Stimulated activated CD4-positive, alpha-beta T cell treated with anti-CD3 and anti-CD28 coated beads, Interleukin-15, amount 100 ng/mL, for 48 hours (primary cell): Measurements from ENCODE around the gene SLC27A2.
"Not testable (repeated sequence)": the region's sequence is repeated elsewhere in the genome, so short reads cannot be mapped to it uniquely, and the experiment has no call there.

Experiments used
- DNase-seq, 2 donors: peaks; one replicate each; pipeline ENCODE4 v3.0.0-alpha.2; 2020; ENCODE audit warnings: low read depth in 2 of 2

Gene SLC27A2

DNA sequence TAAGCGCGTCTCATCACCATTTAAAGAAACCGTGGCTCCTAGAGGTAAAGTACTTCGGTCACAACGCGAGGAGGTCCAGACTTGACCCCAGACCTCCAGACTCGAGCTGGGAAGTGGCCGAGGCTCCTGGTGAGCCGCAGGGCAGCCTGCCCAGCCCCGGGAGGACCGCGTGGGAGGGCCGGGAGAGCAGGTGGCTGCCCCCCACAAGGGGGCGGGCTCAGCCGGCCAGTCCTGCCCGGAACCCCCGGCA, at the start of gene SLC27A2:
Gene SLC27A2 (plus strand): TSS at position 228 of the 250 bp plus-strand sequence. CDS start 232 bp downstream, outside the sequence.
- DNase-seq = no peak

- DNase-seq = not testable (repeated sequence)
These were observed 49.6 kb upstream of the SLC27A2 start for GRCh38 chr15:50132251-50132984.

DNA sequence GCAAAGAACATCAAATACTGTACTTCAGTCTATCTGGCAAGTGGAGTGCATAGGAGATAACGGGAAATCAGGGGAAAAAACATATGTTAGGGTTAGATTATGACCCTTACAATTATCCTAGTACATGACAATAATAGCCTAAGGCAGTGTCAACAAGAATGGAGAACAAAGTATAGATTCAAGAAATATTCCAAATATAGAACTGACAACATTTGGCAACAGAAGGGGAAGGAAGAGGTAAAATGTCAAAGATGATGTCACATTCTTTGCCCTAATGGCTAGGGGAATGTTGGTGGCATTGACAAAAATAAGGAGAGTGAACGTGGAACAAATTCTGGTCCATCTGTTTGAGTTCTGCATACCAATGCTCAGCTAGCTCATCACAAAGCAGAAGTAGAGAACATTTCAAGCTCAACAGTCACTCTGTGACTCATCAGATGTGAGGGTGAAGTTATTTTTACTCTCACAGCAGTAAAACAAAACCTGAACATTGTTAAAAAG, 47.4 kb upstream of the SLC27A2 start:
- no peak for DNase-seq

DNA sequence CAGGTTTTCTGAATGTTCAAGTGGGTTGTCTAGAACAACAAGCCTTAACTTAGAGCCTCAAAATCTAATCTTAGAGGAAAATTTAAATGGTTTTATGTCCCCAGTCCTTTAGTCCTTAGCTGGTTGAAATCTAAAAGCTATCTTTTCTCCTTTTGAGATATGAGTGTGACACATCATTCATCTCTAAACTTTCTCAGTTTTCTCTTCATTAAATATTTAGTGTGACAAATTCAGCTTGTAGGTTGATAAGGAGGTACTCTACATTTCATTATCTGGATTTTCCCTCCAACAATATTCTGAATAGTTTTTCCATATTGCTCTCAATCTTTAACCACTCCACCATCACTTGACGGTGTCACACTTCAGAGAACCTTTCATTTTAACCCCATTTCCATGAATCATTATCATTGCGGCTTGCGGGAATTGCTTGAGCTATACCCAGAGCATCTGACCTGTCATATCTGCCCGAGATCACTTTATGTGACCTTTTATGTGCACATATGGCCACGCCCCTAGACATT, 46.9 kb upstream of the SLC27A2 start:
- peak; percentile 49 to 60 for DNase-seq

- DNase-seq = peak; percentile 54 to 65
These were observed 44.6 kb upstream of the SLC27A2 start for GRCh38 chr15:50137330-50137761.

GRCh38 chr15:50137893-50138292, 44.1 kb upstream of the SLC27A2 start:
- DNase-seq = no peak

- DNase-seq = no peak
These were observed 43.6 kb upstream of the SLC27A2 start for GRCh38 chr15:50138391-50138790.

- DNase-seq = no peak
These were observed 41.9 kb upstream of the SLC27A2 start for GRCh38 chr15:50140098-50140497.

DNA sequence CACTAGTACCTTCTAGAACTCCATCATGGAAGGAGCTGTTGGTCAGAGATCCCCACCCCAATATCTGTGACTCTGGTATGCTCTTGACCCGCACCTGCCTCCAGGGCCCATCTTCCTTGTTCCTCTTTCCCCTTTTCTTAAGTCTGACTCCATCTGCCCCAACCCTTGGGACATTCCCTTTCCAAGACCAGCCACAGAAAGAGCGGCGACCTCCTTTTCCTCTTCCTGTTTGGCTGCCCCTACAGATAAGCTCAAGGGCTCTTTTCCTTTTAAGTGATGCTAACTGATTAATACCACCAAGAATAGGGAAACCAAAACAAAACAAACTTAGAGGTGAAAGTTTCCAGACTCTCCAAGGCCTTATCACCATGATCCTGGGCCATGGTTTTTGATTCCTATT, 41.0 kb upstream of the SLC27A2 start:
- no peak for DNase-seq

GRCh38 chr15:50141856-50142255, 40.1 kb upstream of the SLC27A2 start:
- DNase-seq = no peak

DNA sequence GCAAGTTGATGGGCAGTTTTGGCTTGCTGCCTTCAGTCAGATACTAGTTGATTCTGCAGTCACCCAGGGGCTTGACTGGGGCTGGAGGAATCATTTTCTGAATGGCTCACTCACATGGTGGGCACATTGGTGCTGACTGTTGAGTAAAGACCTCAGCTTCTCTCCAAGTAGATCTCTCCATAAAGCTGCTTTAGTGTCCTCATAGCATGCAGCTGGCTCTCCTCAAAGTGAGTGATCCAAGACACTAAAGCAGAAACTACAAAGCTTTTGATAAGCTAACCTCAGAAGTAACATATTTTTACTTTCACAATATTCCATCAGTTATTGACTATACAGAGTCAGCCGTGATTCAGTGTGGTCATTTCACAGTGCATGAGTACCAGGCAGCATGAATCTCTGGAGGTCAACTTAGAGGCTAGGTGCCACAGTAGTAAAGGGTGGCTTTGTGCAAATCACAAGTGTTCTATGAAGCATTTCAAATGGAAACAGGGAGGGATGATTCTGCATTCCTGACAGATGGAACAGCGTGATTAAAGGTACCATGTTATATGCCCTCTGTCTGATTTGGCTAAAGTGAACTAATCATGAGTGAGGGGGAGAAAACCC, 38.6 kb upstream of the SLC27A2 start:
- no peak for DNase-seq

DNA sequence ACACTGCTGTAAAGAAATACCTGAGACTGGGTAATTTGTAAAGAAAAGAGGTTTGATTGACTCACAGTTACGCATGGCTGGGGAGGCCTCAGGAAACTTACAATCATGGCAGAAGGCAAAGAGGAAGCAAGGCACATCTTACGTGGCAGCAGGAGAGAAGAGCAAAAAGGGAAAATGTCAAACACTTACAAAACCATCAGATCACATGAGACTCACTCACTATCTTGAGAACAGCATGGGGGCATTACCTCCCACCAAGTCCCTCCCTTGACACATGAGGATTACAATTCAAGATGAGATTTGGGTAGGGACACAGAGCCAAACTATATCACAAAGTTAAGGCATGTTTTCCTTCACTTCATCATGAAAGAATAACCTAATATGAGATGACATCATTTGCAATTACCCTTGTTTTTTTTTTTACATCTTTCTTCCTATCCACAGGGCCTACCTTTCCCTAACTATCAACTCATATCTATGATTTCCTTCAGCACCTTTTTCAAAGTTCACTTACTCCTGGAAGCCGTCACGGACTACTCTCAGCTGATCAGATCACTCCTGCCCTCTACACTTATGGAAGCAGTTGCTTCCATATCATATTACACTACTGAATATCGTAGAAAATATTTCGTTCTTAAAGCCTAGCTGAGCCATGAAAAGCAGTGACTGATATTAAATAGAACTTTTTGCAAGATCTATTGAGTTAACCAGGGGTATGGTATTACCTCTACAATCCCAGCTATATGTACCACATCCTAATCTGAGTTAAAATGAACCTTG, 37.5 kb upstream of the SLC27A2 start:
- DNase-seq = no peak

DNA sequence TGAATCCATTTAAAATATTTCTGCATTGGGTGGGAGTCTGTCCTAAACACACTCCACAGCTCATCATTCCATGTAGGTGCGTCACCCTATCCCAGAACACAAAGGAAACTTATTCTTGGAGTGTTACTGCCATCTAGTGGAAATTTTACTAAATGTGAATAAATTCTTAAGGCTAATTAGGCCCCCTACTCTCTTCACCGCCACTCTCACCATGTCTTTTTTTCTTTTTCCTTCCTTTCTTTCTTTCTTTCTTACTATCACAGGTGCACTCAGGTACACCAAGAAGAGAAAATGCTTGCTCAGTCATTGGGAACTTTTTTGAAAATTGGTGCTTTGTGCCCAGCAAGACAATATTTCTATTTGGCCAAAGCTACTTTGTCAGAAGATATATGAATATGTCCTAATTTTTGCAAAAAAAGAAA, 36.5 kb upstream of the SLC27A2 start:
- DNase-seq = no peak

GRCh38 chr15:50146632-50147031, 35.4 kb upstream of the SLC27A2 start:
- DNase-seq = no peak

DNA sequence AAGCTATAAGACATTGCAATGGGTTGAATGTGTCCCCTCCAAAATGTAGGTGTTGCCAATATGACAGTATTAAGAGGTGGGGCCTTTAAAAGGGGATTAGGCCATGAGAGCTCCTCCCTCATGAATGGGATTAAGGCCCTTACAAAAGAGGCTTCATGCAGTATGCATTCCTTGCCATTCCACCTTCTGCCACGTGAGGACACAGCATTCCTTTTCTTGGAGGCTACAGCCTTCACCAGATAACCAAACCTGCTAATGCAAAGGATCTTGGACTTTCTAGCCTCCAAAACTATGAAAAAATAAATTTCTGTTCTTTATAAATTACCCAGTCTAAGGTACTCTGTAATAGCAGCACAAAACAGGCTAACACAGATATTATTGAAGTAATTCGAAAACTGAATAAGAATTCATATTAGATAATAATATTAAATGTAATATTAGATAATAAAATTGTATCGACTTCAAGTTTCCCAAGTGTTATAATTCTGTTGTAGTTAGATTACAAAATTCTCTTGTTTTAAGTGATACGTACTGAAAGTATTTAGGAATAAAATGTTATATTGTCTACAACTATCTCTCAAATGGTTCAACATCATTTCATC, 33.5 kb upstream of the SLC27A2 start:
- DNase-seq = no peak

DNA sequence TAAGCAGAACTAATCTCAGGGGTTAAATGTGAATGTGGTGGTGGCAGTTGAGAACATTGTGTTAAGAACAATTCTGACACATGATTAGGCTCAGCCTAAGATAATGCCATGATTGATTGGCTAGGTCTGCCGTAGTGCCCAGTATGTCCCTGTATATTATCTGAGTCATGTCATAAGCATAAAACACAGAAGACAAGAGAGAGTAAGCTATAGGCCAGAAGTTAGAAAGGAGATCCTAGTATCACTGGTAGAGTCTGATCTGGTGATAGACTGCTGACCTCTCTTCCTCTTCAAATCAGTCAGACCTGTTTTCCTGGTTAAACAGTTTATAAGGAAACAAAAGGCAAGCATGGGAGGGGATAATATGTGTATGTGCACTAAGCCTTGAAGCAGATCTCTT, 32.9 kb upstream of the SLC27A2 start:
- no peak for DNase-seq

DNA sequence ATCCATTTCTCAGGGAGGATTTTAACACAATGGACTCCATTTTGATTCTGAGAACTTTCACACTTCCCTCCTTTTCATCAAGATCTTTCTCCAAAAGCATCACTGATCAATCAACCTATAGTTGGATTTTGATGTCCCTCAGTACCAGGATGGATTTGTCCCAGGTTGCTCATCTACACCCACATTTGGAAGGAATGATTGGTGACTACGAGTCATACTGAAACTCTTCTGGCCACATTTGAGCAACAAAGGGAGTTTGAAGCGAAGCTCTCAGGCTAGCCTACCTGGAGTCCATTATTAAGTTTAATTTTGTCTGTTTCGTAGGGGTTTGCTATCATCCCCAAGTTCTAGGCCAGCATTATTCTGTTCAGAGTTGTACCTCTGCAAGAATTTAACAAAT, 31.6 kb upstream of the SLC27A2 start:
- DNase-seq = no peak

GRCh38 chr15:50150851-50151250, 31.1 kb upstream of the SLC27A2 start:
- DNase-seq = no peak

GRCh38 chr15:50151476-50151875, 30.5 kb upstream of the SLC27A2 start:
- DNase-seq = no peak

GRCh38 chr15:50158236-50158635, 23.8 kb upstream of the SLC27A2 start:
- not testable (repeated sequence) for DNase-seq

GRCh38 chr15:50162969-50163718, 18.9 kb upstream of the SLC27A2 start:
- DNase-seq = no peak
